ENCODE measurements around the gene TOR1B.
"Not testable (repeated sequence)": the region's sequence is repeated elsewhere in the genome, so short reads cannot be mapped to it uniquely, and the experiment has no call there.

The TOR1B gene

DNA sequence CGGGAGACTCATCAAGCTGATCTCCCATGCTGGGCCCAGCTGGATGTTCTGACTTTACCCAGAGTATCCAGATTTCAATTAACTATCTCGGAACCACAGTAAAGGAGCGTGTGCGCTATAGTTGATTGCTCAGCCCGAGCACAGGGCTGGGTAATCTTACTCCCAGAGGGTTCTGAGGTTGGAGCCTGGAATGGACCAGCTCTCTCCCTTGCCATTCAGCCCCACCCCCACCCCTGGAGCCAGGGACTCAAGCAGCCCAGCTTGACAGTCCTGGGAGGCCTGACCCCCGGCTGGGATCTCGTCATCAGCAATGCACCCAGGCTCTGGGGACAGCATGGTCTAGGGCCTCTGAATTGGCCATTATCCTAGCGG, 26.4 kb upstream of the TOR1B start:
- DNase-seq (ENCODE audit: low read depth in 1 of 2, low spot score in 1 of 2), result no peak

DNA sequence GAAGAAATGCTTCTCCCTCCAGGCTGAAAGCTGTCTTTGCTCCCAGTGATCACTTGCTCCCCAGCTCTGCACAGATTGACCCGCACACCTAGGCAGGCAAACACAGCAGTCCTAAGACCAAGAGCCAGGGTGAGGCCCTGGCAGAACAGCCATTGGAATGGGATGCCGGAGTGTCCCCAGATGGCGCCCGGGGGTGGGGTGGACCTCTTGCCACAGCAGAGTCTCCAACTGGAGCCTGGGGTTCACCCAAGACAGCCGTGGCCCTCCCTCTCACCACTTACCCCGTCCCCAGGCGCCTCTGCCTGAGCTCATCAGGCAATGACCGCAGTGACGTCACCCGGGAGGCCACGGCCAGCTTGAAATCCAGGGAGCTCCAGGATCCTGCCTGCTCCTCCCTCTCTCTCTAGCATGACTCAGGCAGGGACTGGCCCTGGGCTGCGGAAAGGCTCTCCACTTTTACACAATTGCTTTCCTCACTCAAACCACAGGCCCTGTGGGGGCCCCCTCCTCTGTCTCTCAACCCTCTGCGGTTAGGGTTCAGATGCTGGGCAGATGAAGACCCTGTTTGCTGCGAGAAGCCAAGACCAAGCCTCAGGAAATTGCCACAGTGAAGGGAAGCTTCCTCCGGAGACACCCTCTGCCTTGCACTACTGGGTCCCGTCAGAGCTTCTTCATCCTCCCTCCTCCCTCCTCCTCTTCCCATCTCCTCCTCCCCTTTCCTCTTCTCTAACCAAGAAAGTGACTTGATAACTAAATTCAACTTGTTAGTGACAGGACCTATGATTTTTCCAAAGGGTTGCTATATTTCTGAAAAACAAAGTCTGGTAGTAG, 25.8 kb upstream of the TOR1B start:
- peak in 1 of 2 donors; percentile 8 for DNase-seq (ENCODE audit: low read depth in 1 of 2, low spot score in 1 of 2)

GRCh38 chr9:129777769-129778130, 25.2 kb upstream of the TOR1B start:
- DNase-seq (ENCODE audit: low read depth in 1 of 2, low spot score in 1 of 2), result no peak

GRCh38 chr9:129778469-129778868, 24.5 kb upstream of the TOR1B start:
- DNase-seq (ENCODE audit: low read depth in 1 of 2, low spot score in 1 of 2), result no peak

DNA sequence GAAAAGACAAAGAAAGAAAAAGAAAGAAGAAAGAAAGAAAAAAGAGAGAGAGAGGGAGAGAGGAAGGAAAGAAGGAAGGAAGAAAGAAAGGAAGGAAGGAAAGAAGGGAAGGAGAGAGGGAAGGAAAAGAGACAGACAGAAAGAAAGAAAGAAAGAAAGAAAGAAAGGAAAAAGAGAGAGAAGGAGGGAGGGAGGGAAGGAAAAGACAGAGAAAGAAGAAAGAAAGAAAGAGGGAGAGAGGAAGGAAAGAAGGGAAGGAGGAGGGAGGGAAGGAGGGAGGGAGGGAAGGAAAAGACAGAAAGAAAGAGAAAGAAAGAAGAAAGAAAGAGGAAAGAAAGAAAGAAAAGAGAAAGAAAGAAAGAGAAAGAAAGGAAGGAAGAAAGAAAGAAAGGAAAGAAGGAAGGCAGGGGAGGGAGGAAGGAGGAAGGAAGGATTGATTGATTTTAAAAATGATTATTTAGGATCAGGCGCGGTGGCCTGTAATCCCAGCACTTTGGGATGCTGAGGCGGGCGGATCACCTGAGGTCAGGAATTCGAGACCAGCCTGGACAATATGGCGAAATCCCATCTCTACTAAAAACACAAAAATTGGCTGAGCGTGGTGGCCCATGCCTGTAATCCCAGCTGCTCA, 23.3 kb upstream of the TOR1B start:
- DNase-seq (ENCODE audit: low read depth in 1 of 2, low spot score in 1 of 2), result no peak

GRCh38 chr9:129781131-129781530, 21.9 kb upstream of the TOR1B start:
- no peak for DNase-seq (ENCODE audit: low read depth in 1 of 2, low spot score in 1 of 2)

DNA sequence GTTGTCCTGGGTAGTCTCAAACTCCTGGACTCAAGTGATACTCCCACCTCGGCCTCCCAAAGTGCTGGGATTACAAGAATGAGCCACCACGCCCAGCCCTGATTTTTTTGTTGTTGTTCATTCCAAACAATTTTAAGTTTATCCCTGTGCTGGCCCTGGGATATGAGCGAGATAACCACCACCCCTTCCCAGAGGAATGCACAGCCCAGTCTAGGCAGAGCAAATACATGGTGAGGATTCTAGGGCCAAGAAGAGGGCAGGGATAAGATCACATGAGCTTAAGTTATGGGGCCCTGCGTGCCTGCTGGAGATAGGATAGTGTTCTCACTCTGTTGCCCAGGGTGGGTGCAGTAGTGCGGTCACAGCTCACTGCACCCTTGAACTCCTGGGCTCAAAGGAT, 21.0 kb upstream of the TOR1B start:
- DNase-seq (ENCODE audit: low read depth in 1 of 2, low spot score in 1 of 2), result no peak

- peak; percentile 35 to 50 for DNase-seq (ENCODE audit: low read depth in 1 of 2, low spot score in 1 of 2)
Measured at GRCh38 chr9:129783516-129784361, 19.2 kb upstream of the TOR1B start.

DNA sequence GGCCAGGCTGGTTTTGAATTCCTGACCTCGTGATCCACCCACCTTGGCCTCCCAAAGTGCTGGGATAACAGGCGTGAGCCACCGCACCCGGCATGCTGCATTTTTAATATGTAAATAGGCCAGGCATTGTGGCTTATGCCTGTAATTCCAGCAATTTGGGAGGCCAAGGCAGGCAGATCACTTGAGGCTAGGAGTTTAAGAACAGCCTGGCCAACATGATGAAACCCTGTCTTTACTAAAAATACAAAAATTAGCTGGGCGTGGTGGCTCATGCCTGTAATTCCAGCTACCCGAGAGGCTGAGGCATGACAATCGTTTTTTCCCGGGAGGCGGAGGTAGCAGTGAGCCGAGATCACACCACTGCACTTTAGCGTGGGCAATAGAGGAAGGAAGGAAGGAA, 18.0 kb upstream of the TOR1B start:
- not testable (repeated sequence) for DNase-seq (ENCODE audit: low read depth in 1 of 2, low spot score in 1 of 2)

DNA sequence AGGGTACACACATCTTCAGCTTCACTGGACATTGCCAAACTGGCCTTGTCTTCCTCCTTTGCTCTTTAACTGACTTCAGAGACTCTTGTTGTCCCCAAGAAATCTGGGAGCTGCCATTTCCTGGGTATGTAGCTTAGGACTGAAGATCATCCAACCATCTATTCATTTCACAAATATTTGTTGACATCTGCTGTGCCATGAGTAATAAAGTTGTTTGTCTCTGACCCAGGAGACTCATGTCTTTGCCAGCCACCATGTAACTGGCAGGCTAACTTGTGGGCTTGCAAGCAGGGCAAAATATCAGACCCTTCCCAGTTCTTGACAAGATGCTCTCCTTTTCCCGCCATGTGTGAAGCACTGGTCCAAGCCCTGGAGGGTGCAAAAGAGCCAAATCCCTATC, 17.1 kb upstream of the TOR1B start:
- no peak for DNase-seq (ENCODE audit: low read depth in 1 of 2, low spot score in 1 of 2)

DNA sequence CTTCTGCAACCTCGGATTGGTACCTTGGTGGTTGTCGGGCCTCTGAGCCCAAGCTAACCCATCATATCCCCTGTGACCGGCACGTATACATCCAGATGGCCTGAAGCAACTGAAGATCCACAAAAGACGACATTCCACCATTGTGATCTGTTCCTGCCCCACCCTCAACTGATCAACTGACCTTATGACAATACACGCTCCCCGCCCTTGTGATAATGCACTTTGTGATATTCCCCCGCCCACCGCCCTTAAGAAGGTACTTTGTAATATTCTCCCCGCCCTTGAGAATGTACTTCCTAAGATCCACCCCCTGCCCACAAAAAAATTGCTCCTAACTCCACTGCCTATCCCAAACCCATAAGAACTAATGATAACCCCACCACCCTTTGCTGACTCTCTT, 16.5 kb upstream of the TOR1B start:
- no peak for DNase-seq (ENCODE audit: low read depth in 1 of 2, low spot score in 1 of 2)

DNA sequence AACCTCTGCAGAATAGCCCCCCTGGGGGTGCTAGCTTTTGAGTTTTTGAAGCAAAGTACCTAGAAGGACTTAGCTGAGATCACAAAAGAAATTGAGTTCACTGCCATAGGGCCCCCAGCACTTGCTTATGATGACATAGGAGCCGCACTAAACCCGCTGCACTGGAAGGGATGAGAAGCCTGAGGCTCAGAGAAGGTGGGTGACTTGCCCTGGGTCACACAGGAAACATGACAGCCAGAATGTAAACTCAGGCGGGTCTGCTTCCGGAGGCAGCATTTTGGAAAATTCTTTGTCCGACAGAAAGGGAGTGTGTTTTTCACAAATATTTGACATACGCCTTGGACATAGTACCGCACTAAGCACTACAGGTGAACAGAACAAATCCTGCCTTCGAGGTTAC, 8.4 kb upstream of the TOR1B start:
- no peak for DNase-seq (ENCODE audit: low read depth in 1 of 2, low spot score in 1 of 2)

GRCh38 chr9:129796029-129796428, 7.0 kb upstream of the TOR1B start:
- DNase-seq (ENCODE audit: low read depth in 1 of 2, low spot score in 1 of 2), result not testable (repeated sequence)

DNA sequence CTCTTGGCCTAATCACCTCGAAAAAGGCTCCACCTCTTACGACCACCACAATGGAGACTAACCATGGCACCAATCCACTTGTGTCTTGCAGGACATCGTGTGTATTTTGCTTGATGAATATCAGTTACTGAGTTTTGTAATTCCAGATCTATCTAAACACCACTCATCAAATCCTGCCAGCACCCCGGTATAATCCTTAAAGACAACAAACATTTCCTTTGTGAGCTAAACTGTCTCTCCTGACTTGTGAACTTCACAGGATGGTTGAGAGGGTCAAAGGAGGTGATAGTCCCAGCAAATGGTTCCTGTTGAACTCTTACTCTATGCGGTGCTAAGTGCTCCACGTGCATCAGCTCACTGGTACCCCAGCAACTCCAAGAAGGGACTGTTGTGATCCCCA, 4.0 kb upstream of the TOR1B start:
- no peak for DNase-seq (ENCODE audit: low read depth in 1 of 2, low spot score in 1 of 2)

DNA sequence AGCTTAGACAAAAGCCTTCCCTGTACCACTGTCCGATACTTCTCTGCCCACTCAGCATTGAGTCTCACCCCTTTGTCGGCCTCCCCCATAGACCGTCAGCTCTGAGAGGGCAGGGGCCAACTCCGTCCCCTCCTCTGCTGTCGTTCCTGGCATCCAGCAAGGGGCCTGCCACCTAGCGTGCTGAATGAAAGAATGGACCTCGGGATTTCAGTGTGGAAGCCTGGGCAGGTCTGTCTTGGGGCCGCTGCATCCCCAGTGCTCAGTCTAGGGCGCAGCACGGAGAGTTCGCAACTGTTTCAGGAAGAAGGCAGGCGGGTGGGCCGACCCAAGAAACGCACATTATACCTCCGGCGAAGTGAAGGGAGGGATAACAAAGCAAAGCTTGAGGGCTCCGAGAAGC, 1.5 kb upstream of the TOR1B start:
- DNase-seq (ENCODE audit: low read depth in 1 of 2, low spot score in 1 of 2), result no peak

GRCh38 chr9:129803676-129804060, 684 bp downstream of the TOR1B start:
- DNase-seq (ENCODE audit: low read depth in 1 of 2, low spot score in 1 of 2), result no peak

- no peak for DNase-seq (ENCODE audit: low read depth in 1 of 2, low spot score in 1 of 2)
Measured at GRCh38 chr9:129806061-129806460, 3.1 kb downstream of the TOR1B start.

- no peak for DNase-seq (ENCODE audit: low read depth in 1 of 2, low spot score in 1 of 2)
Measured at GRCh38 chr9:129809346-129809745, 6.4 kb downstream of the TOR1B start.

GRCh38 chr9:129810116-129810515, 7.1 kb downstream of the TOR1B start:
- no peak for DNase-seq (ENCODE audit: low read depth in 1 of 2, low spot score in 1 of 2)

GRCh38 chr9:129810788-129811187, 7.8 kb downstream of the TOR1B start:
- no peak for DNase-seq (ENCODE audit: low read depth in 1 of 2, low spot score in 1 of 2)

DNA sequence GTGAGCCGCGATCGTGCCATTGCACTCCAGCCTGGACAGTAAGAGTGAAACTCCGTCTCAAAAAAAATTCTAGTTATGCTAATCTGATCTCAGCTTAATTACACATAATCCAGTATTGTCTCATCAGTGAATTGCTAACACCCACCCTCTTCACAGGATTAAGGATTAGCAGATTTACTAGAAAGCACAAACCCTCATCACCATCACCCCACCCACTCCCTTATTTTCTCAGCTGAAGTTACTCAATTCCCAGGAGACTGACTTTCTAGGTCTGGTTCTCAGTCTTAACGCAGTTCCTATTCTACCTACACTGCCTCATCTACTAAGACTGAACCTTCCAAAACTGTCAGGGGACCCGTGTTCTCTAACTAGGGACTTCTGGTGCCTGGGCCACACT, 9.0 kb downstream of the TOR1B start:
- no peak for DNase-seq (ENCODE audit: low read depth in 1 of 2, low spot score in 1 of 2)

DNA sequence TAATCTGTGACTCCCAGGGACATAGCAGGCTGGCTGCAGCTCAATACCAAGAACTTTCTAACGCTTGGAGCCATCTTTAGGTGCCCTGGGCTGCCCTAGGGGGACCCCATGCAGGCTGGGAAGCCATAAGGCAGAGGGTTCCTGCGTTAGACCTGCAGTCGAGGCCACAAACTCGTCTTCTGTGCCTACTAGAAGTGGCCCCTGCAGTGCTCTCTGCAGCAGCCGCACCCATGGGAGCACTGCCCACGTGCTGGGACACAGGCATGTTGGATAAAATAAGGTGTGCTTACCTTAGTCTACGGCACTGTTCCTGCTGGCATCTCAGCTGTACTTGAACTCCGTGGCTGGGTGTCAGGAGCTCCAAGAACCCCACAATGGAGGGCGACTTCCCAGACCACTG, 9.4 kb downstream of the TOR1B start:
- DNase-seq (ENCODE audit: low read depth in 1 of 2, low spot score in 1 of 2), result no peak
